HepG2 (cell line): ENCODE measurements around the gene MYL11. TPM values are rescaled to one million over a fixed set of nuclear protein-coding genes. Genes with fewer than 3 reads are reported as not detected.

Source experiments
- AGO1 ChIP-seq: fragments of 200-400 bp; formaldehyde crosslinking; IDR thresholded peaks from 2 replicates; pipeline ENCODE4 v1.6.1; 2017; ENCODE audit warnings: mild to moderate bottlenecking, low read depth, low read length, moderate library complexity; ENCODE audit not compliant: poor library complexity, severe bottlenecking
- AGO2 ChIP-seq: fragments of 200-400 bp; formaldehyde crosslinking; optimal IDR thresholded peaks from 2 replicates; pipeline ENCODE3; 2017; ENCODE audit warnings: mild to moderate bottlenecking, low read depth, low read length, moderate library complexity
- FOXP1 ChIP-seq, 2 experiments: fragments of 450-650 bp in 1 of 2; IDR thresholded peaks; 2 replicates each; pipeline ENCODE4 v1.6.1; 2017 to 2018; ENCODE audit warnings: antibody characterized with exemption in 1 of 2
- HDAC2 ChIP-seq: sonication (generic); formaldehyde crosslinking; IDR thresholded peaks from 2 replicates; pipeline ENCODE4 v1.4.0; 2020; ENCODE audit warnings: missing genetic modification reagents
- PAX8 ChIP-seq: sonication (generic); formaldehyde crosslinking; IDR thresholded peaks from 2 replicates; pipeline ENCODE4 v1.8.0; 2022; ENCODE audit warnings: mild to moderate bottlenecking, missing genetic modification reagents, borderline replicate concordance
- POLR2G ChIP-seq: fragments of 200-400 bp; formaldehyde crosslinking; IDR thresholded peaks from 2 replicates; pipeline ENCODE4 v1.6.1; 2018; ENCODE audit warnings: mild to moderate bottlenecking, low read depth, low read length, moderate library complexity
- RBFOX2 ChIP-seq: fragments of 200-400 bp; formaldehyde crosslinking; IDR thresholded peaks from 2 replicates; pipeline ENCODE4 v1.6.1; 2017; ENCODE audit warnings: low read depth, mild to moderate bottlenecking, low read length
- RBM22 ChIP-seq: fragments of 200-400 bp; formaldehyde crosslinking; optimal IDR thresholded peaks from 2 replicates; pipeline ENCODE3; 2017; ENCODE audit warnings: mild to moderate bottlenecking, low read length, moderate library complexity
- SIX1 ChIP-seq: sonication (generic); formaldehyde crosslinking; IDR thresholded peaks from 2 replicates; pipeline ENCODE4 v1.4.0; 2020; ENCODE audit warnings: missing genetic modification reagents, borderline replicate concordance
- YEATS2 ChIP-seq: sonication (generic); formaldehyde crosslinking; IDR thresholded peaks from 2 replicates; pipeline ENCODE4 v1.4.0; 2020; ENCODE audit warnings: missing genetic modification reagents, borderline replicate concordance
- ZNF124 ChIP-seq: sonication (generic); formaldehyde crosslinking; IDR thresholded peaks from 2 replicates; pipeline ENCODE4 v1.4.0; 2020; ENCODE audit warnings: missing genetic modification reagents
- ZNF296 ChIP-seq: sonication (generic); formaldehyde crosslinking; conservative IDR thresholded peaks from 2 replicates; pipeline ENCODE4 v1.5.0; 2020; ENCODE audit warnings: mild to moderate bottlenecking, missing genetic modification reagents
- ZNF326 ChIP-seq: sonication (generic); formaldehyde crosslinking; IDR thresholded peaks from 2 replicates; pipeline ENCODE4 v1.4.0; 2020; ENCODE audit warnings: missing genetic modification reagents, borderline replicate concordance
- ZNF546 ChIP-seq: sonication (generic); formaldehyde crosslinking; conservative IDR thresholded peaks from 2 replicates; pipeline ENCODE4 v1.8.1; 2023; ENCODE audit warnings: mild to moderate bottlenecking, missing genetic modification reagents
- ZNF589 ChIP-seq: sonication (generic); formaldehyde crosslinking; conservative IDR thresholded peaks from 2 replicates; pipeline ENCODE4 v1.8.0; 2022; ENCODE audit warnings: mild to moderate bottlenecking, moderate library complexity, missing genetic modification reagents
- ZNF644 ChIP-seq: IDR thresholded peaks from 2 replicates; pipeline ENCODE4 v1.6.1; 2016; ENCODE audit warnings: low read depth
- polyA plus RNA-seq, 8 experiments: library from polyadenylated mRNA; depleted of rRNA in 3 of 8; stranded (reverse) in 7 of 8; unstranded in 1 of 8; fragments of >200 nt; fragmentation: Illumina TruSeq in 4 of 8; extraction: Trizol in 4 of 8; gene quantifications; 2 replicates each; pipeline versions ENCODE4 v1.2.1 to v1.2.3, GENCODE V29; 2011 to 2016; ENCODE audit warnings: low read depth in 4 of 8, missing spikeins in 1 of 8, mixed read lengths in 1 of 8; ENCODE audit not compliant: insufficient read depth in 1 of 8
- total RNA-seq, 5 experiments: library from RNA; depleted of rRNA; stranded (reverse); fragments of >200 nt; fragmentation: Illumina TruSeq; extraction: Trizol; gene quantifications; 2 replicates each; pipeline ENCODE4 v1.2.3, GENCODE V29; 2016; ENCODE audit warnings: low read depth in 1 of 5
- TF ChIP-seq, protein P1 (sequence below): sonication (generic); formaldehyde crosslinking; IDR thresholded peaks from 2 replicates; pipeline ENCODE4 v1.4.0; 2020; ENCODE audit warnings: mild to moderate bottlenecking, missing genetic modification reagents
- TF ChIP-seq, protein P2 (sequence below): sonication (generic); formaldehyde crosslinking; IDR thresholded peaks from 2 replicates; pipeline ENCODE4 v1.8.1; 2023; ENCODE audit warnings: mild to moderate bottlenecking, inconsistent platforms, moderate library complexity, missing genetic modification reagents, borderline replicate concordance
- TF ChIP-seq, protein P3 (sequence below): IDR thresholded peaks from 2 replicates; pipeline ENCODE4 v1.6.1; 2016; ENCODE audit warnings: mild to moderate bottlenecking, missing biosample characterization, missing genetic modification reagents

The MYL11 gene
- total and polyA plus RNA-seq, 2 of the 13 experiments (the other 11 are each of a cell fraction or from before 2014, with no cell fraction given) = not detected

DNA sequence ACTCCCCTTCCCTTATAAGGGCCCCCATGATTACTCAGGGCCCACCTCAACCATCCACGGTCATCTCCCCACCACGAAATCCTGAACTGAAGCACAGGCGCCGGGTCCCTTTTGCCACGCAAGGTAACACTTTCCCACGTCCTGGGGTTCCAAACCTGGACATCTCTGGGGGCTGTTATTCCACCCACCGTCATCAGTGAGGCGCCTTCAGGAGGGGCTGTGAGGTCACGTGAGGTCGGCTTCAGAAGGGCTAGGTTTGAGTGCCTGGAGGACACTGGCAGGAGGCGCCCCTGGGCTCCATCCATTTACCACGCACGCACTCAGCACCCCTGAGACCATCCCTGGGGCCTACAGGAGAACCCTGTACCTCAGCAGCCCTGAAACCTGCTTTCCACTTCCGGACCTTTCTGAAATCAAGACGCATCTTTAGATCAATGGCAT is 23.6 kb upstream of the MYL11 start (continued):
- TF ChIP-seq, protein P1, sequence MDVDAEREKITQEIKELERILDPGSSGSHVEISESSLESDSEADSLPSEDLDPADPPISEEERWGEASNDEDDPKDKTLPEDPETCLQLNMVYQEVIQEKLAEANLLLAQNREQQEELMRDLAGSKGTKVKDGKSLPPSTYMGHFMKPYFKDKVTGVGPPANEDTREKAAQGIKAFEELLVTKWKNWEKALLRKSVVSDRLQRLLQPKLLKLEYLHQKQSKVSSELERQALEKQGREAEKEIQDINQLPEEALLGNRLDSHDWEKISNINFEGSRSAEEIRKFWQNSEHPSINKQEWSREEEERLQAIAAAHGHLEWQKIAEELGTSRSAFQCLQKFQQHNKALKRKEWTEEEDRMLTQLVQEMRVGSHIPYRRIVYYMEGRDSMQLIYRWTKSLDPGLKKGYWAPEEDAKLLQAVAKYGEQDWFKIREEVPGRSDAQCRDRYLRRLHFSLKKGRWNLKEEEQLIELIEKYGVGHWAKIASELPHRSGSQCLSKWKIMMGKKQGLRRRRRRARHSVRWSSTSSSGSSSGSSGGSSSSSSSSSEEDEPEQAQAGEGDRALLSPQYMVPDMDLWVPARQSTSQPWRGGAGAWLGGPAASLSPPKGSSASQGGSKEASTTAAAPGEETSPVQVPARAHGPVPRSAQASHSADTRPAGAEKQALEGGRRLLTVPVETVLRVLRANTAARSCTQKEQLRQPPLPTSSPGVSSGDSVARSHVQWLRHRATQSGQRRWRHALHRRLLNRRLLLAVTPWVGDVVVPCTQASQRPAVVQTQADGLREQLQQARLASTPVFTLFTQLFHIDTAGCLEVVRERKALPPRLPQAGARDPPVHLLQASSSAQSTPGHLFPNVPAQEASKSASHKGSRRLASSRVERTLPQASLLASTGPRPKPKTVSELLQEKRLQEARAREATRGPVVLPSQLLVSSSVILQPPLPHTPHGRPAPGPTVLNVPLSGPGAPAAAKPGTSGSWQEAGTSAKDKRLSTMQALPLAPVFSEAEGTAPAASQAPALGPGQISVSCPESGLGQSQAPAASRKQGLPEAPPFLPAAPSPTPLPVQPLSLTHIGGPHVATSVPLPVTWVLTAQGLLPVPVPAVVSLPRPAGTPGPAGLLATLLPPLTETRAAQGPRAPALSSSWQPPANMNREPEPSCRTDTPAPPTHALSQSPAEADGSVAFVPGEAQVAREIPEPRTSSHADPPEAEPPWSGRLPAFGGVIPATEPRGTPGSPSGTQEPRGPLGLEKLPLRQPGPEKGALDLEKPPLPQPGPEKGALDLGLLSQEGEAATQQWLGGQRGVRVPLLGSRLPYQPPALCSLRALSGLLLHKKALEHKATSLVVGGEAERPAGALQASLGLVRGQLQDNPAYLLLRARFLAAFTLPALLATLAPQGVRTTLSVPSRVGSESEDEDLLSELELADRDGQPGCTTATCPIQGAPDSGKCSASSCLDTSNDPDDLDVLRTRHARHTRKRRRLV (CRISPR knock-in tag) = no peak
- TF ChIP-seq ZNF644 (CRISPR knock-in tag) = no peak
- no peak for TF ChIP-seq YEATS2 (CRISPR knock-in tag)
- no peak for TF ChIP-seq ZNF589 (CRISPR knock-in tag)
- peak; percentile 64 for TF ChIP-seq RBM22
- TF ChIP-seq ZNF124 (CRISPR knock-in tag) = no peak
- TF ChIP-seq ZNF326 = no peak
- TF ChIP-seq, protein P2, sequence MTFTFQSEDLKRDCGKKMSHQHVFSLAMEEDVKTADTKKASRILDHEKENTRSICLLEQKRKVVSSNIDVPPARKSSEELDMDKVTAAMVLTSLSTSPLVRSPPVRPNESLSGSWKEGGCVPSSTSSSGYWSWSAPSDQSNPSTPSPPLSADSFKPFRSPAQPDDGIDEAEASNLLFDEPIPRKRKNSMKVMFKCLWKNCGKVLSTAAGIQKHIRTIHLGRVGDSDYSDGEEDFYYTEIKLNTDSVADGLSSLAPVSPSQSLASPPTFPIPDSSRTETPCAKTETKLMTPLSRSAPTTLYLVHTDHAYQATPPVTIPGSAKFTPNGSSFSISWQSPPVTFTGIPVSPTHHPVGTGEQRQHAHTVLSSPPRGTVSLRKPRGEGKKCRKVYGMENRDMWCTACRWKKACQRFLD = no peak
- TF ChIP-seq, protein P3, sequence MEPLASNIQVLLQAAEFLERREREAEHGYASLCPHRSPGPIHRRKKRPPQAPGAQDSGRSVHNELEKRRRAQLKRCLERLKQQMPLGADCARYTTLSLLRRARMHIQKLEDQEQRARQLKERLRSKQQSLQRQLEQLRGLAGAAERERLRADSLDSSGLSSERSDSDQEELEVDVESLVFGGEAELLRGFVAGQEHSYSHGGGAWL (CRISPR knock-in tag) = no peak
- no peak for TF ChIP-seq FOXP1 (IDR thresholded peaks at IDR 0.05)
- no peak for TF ChIP-seq FOXP1 (CRISPR knock-in tag; IDR thresholded peaks at IDR 0.05)
- TF ChIP-seq ZNF546 (CRISPR knock-in tag) = no peak
- TF ChIP-seq AGO1 = peak; percentile 34
- peak; percentile 23; the same call in 1 of the 2 replicates for TF ChIP-seq POLR2G
- TF ChIP-seq ZNF296 (CRISPR knock-in tag) = no peak
- no peak for TF ChIP-seq PAX8 (CRISPR knock-in tag)
- no peak for TF ChIP-seq SIX1 (CRISPR knock-in tag)
- no peak for TF ChIP-seq HDAC2 (CRISPR knock-in tag)
- 0 out of 2 replicates have a peak, but pooled peaks have one; percentile 11 for TF ChIP-seq RBFOX2
- TF ChIP-seq AGO2 = peak; percentile 91
